GM12801 (cell line): ENCODE measurements around the gene LCAT.

Experiments
- TF ChIP-seq, protein P1 (sequence below): IDR thresholded peaks from one replicate; pipeline ENCODE4 v1.5.1; 2011; ENCODE audit warnings: control low read depth; ENCODE audit not compliant: insufficient read length; ENCODE audit errors: extremely low read depth

The LCAT gene

DNA sequence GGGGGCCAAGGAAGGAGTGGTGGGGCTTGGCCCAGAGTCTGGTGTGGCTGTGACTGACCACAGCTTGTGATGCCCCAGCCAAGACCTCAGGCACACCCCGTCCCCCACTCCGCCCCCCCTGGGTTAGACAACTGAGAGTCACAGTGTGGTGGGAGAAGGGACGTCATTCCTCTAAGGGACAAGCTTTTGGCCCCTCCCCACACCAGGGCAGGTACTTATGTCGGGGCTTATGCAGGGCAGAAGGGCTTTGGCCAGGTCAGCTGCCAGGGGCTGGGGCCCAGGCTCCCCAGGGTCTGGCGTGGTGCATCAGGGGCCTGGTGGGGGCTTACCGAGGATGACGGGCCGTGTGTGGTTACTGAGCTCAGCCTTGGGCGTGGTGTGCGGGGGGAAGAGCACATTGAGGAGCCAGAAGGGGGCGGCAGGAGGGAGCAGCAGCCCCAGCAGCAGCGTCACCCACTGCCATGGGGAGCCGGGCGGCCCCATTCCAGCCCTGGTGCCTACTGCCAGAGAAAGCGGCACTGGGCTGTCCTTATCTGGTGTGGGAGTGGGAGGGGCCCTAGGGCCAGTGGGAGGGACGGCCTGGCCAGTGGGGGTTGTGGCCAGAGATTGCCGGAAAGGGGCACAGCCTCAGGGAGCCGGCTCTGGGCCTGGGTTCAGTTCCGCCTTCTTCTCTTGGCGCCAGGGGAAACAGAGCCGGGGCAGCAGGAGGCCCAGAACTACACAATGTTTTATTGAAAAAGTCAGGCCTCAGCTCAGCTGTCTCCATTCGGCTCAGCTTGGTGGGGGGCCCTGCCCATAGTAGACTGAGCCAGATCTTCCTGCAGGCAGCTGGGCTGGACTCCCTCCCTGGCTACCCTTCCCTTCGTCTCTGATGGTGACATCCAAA lies at the start of gene LCAT:
Gene LCAT (minus strand): TSS at position 502 of the 886 bp plus-strand sequence. CDS start 19 bp downstream, at position 483.
- TF ChIP-seq, protein P1, sequence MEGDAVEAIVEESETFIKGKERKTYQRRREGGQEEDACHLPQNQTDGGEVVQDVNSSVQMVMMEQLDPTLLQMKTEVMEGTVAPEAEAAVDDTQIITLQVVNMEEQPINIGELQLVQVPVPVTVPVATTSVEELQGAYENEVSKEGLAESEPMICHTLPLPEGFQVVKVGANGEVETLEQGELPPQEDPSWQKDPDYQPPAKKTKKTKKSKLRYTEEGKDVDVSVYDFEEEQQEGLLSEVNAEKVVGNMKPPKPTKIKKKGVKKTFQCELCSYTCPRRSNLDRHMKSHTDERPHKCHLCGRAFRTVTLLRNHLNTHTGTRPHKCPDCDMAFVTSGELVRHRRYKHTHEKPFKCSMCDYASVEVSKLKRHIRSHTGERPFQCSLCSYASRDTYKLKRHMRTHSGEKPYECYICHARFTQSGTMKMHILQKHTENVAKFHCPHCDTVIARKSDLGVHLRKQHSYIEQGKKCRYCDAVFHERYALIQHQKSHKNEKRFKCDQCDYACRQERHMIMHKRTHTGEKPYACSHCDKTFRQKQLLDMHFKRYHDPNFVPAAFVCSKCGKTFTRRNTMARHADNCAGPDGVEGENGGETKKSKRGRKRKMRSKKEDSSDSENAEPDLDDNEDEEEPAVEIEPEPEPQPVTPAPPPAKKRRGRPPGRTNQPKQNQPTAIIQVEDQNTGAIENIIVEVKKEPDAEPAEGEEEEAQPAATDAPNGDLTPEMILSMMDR: no peak

GRCh38 chr16:67993207-67994039 lies 49.5 kb upstream of the LCAT start:
- TF ChIP-seq, protein P1: no peak

DNA sequence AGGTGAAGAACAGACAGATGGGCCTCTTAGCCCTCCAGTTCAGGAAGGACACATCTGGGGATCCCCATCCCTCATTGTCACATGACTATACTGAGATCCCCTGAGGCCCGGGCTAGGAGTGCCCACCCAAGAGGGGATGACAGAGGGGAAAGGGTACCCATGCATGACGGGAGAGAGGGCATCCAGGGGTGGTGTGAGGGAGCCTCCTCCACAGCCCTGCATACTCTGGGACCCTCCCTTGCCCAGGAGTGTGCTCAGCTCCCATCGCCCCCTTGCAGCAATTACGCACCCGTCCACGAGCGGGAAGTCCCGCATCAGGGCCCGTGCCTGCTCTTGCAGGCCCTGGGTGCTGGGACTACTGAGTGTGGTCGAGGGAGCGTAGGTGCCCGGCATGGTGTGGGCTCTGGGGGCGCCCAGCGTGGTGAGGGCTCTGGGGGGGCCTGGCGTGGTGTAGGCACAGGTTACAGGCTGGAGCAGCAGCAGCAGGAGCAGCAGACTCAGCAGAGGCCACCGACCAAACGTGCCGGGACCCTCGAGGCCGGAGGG lies 48.8 kb upstream of the LCAT start:
- TF ChIP-seq, protein P1: no peak

DNA sequence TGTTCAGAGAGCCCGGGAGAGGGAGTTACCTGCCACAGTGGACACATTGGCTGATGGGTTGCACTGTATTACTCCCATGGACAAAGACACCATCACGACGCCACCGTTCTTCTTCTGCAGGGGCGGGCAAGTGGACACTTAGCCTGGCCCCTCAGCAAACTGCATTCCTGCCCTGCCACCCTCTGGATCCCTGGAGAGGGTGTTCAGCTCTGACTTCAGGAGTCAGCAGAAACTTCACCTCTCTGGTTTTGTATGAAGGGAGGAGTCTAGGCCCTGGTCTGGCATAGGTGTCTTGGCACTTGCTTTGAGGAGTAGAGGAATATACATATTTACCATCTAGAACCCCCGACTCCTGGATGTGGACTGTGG lies 46.1 kb upstream of the LCAT start:
- TF ChIP-seq, protein P1: no peak

DNA sequence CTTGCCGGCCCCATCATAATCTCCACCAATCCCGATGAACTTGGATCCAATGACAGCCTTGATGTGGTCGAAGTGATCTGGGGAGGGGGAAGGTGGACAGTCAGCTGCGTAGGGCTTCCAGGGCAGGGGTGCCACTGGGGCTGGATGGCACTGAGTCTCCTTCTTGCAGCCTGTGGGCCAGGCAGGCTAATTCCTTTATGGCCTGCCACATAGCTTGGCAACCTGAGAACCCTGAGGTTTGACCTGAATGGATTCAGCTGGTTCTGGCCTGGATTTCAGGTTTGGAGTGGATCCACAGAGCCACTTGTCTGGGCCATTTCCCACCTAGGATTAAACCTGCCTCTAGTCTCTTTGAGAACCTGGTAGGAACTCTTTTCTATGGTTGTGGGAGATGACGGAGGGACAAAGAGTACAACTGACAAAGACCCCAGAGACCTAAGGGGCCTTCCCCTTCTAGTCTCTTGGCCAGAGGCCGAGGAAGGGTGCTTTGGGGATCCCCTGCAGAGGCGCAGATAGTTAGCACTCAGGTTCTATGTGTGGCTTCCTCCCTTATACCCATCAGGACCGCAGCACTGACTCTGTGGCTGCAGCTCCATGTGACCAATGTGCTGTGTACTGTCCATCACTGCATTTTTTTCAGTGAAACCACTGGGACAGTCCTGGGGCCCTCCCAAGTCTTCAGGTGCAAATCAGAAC lies 45.5 kb upstream of the LCAT start:
- TF ChIP-seq, protein P1: no peak

DNA sequence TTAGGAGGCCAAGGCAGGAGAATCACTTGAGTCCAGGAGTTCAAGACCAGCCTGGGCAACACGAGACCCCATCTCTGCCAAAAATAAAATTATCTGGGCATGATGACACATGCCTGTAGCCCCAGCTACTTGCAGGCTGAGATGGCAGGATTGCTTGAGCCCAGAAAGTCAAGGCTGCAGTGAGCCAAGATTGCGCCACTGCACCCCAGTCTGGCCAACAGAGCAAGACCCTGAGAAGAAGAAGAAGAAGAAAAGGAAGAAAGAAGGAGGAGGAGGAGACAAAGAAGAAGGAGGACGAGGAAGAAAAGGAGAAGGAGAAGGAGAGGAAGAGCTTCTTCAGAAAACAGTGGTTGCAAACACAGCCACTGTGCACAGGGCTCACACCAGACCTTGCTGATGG lies 44.8 kb upstream of the LCAT start:
- TF ChIP-seq, protein P1: no peak
